Endothelial cell (in vitro differentiated cells): ENCODE measurements around the gene ADAP1. TPM values are rescaled to one million over a fixed set of nuclear protein-coding genes. Genes with fewer than 3 reads are reported as not detected.

Source experiments
- DNase-seq: peaks from one replicate; pipeline ENCODE4 v3.0.0; 2021; ENCODE audit warnings: low spot score
- H3K27ac Mint-ChIP-seq: one replicate; pipeline ENCODE4 v1.8.0; 2021; ENCODE audit warnings: mixed read lengths, inconsistent platforms; ENCODE audit not compliant: unreplicated experiment
- H3K27me3 Mint-ChIP-seq: one replicate; pipeline ENCODE4 v1.8.0; 2021; ENCODE audit warnings: mild to moderate bottlenecking, moderate library complexity, mixed read lengths, inconsistent platforms; ENCODE audit not compliant: unreplicated experiment
- H3K36me3 Mint-ChIP-seq: one replicate; pipeline ENCODE4 v1.8.0; 2021; ENCODE audit warnings: mild to moderate bottlenecking, low read depth, mixed read lengths, inconsistent platforms; ENCODE audit not compliant: unreplicated experiment
- H3K4me1 Mint-ChIP-seq: one replicate; pipeline ENCODE4 v1.8.0; 2021; ENCODE audit warnings: mild to moderate bottlenecking, mixed read lengths, inconsistent platforms; ENCODE audit not compliant: unreplicated experiment
- H3K4me3 Mint-ChIP-seq: one replicate; pipeline ENCODE4 v1.8.0; 2021; ENCODE audit warnings: mild to moderate bottlenecking, mixed read lengths, inconsistent platforms; ENCODE audit not compliant: unreplicated experiment
- H3K9me3 Mint-ChIP-seq: one replicate; pipeline ENCODE4 v1.8.0; 2021; ENCODE audit warnings: mixed read lengths, inconsistent platforms; ENCODE audit not compliant: unreplicated experiment
- CTCF ChIP-seq: fragments of 200-600 bp; sonication (generic); IDR thresholded peaks from one replicate; pipeline ENCODE4 v1.5.0; 2021; ENCODE audit warnings: antibody characterized with exemption; ENCODE audit not compliant: unreplicated experiment
- total RNA-seq: library from RNA; stranded (reverse); fragmentation: NEBNext Ultra II Directional; extraction: Animal tissue kit (Norgen Biotek cat#: 25700); gene quantifications from one replicate; pipeline ENCODE4 v1.2.1, GENCODE V29; 2021; ENCODE audit not compliant: unreplicated experiment

Gene ADAP1
- total RNA-seq, 1 donor from 2014 or later = 1.7 TPM

GRCh38 chr7:914521-915194, 39.8 kb downstream of the ADAP1 start:
- Mint-ChIP-seq H3K4me1 (no peaks in the 10 kb centered on the region), H3K27me3 (peaks cover 11% of the 10 kb centered on the region)

GRCh38 chr7:913736-914520, 40.6 kb downstream of the ADAP1 start:
- H3K27me3 Mint-ChIP-seq = peaks cover 10% of the 10 kb centered on the region
- no peak for DNase-seq
- no peaks in the 10 kb centered on the region for H3K9me3 Mint-ChIP-seq
- peak overlapping the region; percentile 48 for H3K27ac Mint-ChIP-seq
- H3K4me3 Mint-ChIP-seq = no peak overlapping the region
- H3K36me3 Mint-ChIP-seq = no peaks in the 10 kb centered on the region
- no peak for TF ChIP-seq CTCF
- no peaks in the 10 kb centered on the region for H3K4me1 Mint-ChIP-seq

More at GRCh38 chr7:914521-915194, 39.8 kb downstream of the ADAP1 start:
- no peaks in the 10 kb centered on the region for H3K36me3 Mint-ChIP-seq
- DNase-seq = no peak
- no peaks in the 10 kb centered on the region for H3K9me3 Mint-ChIP-seq
- H3K4me3 Mint-ChIP-seq = no peak overlapping the region
- H3K27ac Mint-ChIP-seq = no peak overlapping the region
- TF ChIP-seq CTCF = no peak

- no peaks in the 10 kb centered on the region for H3K4me1 Mint-ChIP-seq
- H3K27ac Mint-ChIP-seq = no peak overlapping the region
- peaks cover 11% of the 10 kb centered on the region for H3K27me3 Mint-ChIP-seq
- no peak overlapping the region for H3K4me3 Mint-ChIP-seq
- no peaks in the 10 kb centered on the region for H3K36me3 Mint-ChIP-seq
- no peak for TF ChIP-seq CTCF
- no peaks in the 10 kb centered on the region for H3K9me3 Mint-ChIP-seq
- no peak for DNase-seq
These were observed 42.5 kb downstream of the ADAP1 start for GRCh38 chr7:911791-912480.

- Mint-ChIP-seq H3K27me3 (peaks cover 6% of the 10 kb centered on the region), H3K4me1 (no peaks in the 10 kb centered on the region), H3K36me3 (no peaks in the 10 kb centered on the region), H3K9me3 (no peaks in the 10 kb centered on the region), H3K4me3 (no peak overlapping the region), H3K27ac (no peak overlapping the region)
- TF ChIP-seq CTCF = no peak
- no peak for DNase-seq
These were observed 43.5 kb downstream of the ADAP1 start for GRCh38 chr7:910931-911431.
